K562 (cell line): Measurements from ENCODE around the gene PON3. TPM values are rescaled to one million over a fixed set of nuclear protein-coding genes. Genes with fewer than 3 reads are reported as not detected.

Experiments used
- ATAC-seq: fragments of 200-7000 bp; cut with Tn5 transposase; 3 replicates; pipeline ENCODE4 v1.9.1; 2020; ENCODE audit warnings: moderate library complexity
- BruUV-seq: library from RNA; stranded (reverse); fragments of 400-500 nt; replicated peaks from 2 replicates; lab custom pipeline; 2021; lab: Mats Ljungman, UMichigan
- CTCF ChIA-PET: fragments of 300-600 bp; formaldehyde crosslinking; extraction: SDS; loops from one replicate; lab custom pipeline; 2021; ENCODE audit warnings: low intra/inter-chr PET ratio; lab: Yijun Ruan, JAX
- POLR2A ChIA-PET: fragments of 300-600, 350-650 bp; sonication (Branson Sonifier 250); formaldehyde crosslinking; extraction: SDS; loops from one replicate; lab custom pipeline; 2021; ENCODE audit warnings: antibody characterized with exemption, inconsistent platforms; lab: Yijun Ruan, JAX
- DNase-seq, 4 experiments: peaks; one replicate each; pipeline versions ENCODE4 v3.0.0 to v3.0.0-alpha.2; 2011 to 2018; ENCODE audit warnings: low spot score in 3 of 4, mixed read lengths in 3 of 4; ENCODE audit errors: extremely low read depth in 1 of 4
- FAIRE-seq: peaks from 2 replicates; lab custom pipeline; 2011; peaks lifted over from hg19 to GRCh38; lab: Jason Lieb, UNC
- H2AFZ ChIP-seq: 2 replicates; pipeline ENCODE4 v1.6.0; 2011; ENCODE audit warnings: low read depth, low read length, control low read depth, inconsistent platforms
- H3K27ac ChIP-seq: fragments of 200-600 bp; 3 replicates; pipeline ENCODE4 v1.8.0; 2011; ENCODE audit warnings: low read depth, mild to moderate bottlenecking, control low read depth, inconsistent platforms, low read length, moderate library complexity, mixed read lengths; ENCODE audit errors: extremely low read depth
- H3K27me3 ChIP-seq, 2 experiments: fragments of 300-600 bp in 1 of 2; 2 replicates in 1 of 2; 3 replicates in 1 of 2; pipeline versions ENCODE4 v1.6.0 to v1.8.0; 2011; ENCODE audit warnings: inconsistent platforms in 2 of 2, low read length in 2 of 2, mild to moderate bottlenecking in 1 of 2, mixed read lengths in 1 of 2, moderate library complexity in 1 of 2; ENCODE audit not compliant: control insufficient read depth in 2 of 2, insufficient read depth in 2 of 2
- H3K36me3 ChIP-seq: fragments of 300-600 bp; 3 replicates; pipeline ENCODE4 v1.8.0; 2011; ENCODE audit warnings: mild to moderate bottlenecking, low read length, inconsistent platforms; ENCODE audit not compliant: control insufficient read depth, insufficient read depth
- H3K4me1 ChIP-seq, 2 experiments: fragments of 200-600 bp in 1 of 2; replicated peaks in 1 of 2; 2 replicates in 1 of 2; 3 replicates in 1 of 2; pipeline versions ENCODE4 v1.5.1 to v1.8.0; 2011; ENCODE audit warnings: inconsistent platforms in 2 of 2, low read length in 2 of 2, mild to moderate bottlenecking in 1 of 2, mixed read lengths in 1 of 2, moderate library complexity in 1 of 2; ENCODE audit not compliant: control insufficient read depth in 2 of 2, insufficient read depth in 2 of 2
- H3K4me2 ChIP-seq: 2 replicates; pipeline ENCODE4 v1.6.1; 2011; ENCODE audit warnings: low read length, control low read depth, inconsistent platforms, mixed read lengths; ENCODE audit not compliant: insufficient read depth
- H3K4me3 ChIP-seq: fragments of 200-600 bp; sonication (generic), shearing (Covaris generic); 2 replicates; pipeline ENCODE4 v1.5.1; 2016; ENCODE audit warnings: control low read depth, inconsistent platforms
- H3K79me2 ChIP-seq: fragments of 200-600 bp; 3 replicates; pipeline ENCODE4 v1.8.0; 2011; ENCODE audit warnings: low read length, inconsistent platforms; ENCODE audit not compliant: control insufficient read depth, insufficient read depth
- H3K9ac ChIP-seq, 2 experiments: 2 replicates each; pipeline versions ENCODE4 v1.6.0 to v1.6.1; 2011; ENCODE audit warnings: low read depth in 2 of 2, low read length in 2 of 2, control low read depth in 1 of 2, inconsistent platforms in 1 of 2, mild to moderate bottlenecking in 1 of 2, mixed read lengths in 1 of 2; ENCODE audit not compliant: insufficient read depth in 1 of 2
- H3K9me1 ChIP-seq: one replicate; pipeline ENCODE4 v1.6.0; 2011; ENCODE audit warnings: inconsistent platforms, mild to moderate bottlenecking, low read length, moderate library complexity; ENCODE audit not compliant: control insufficient read depth, insufficient read depth
- H3K9me3 ChIP-seq: replicated peaks from 2 replicates; pipeline ENCODE4 v1.5.1; 2011; ENCODE audit warnings: low read depth, low read length, inconsistent platforms; ENCODE audit not compliant: control insufficient read depth, insufficient read depth
- H4K20me1 ChIP-seq: replicated peaks from 2 replicates; pipeline ENCODE4 v1.6.1; 2011; ENCODE audit warnings: low read length, inconsistent platforms, mixed read lengths; ENCODE audit not compliant: control insufficient read depth, insufficient read depth
- BMI1 ChIP-seq: fragments of 150-350 bp; IDR thresholded peaks from 2 replicates; pipeline ENCODE4 v1.6.1; 2014; ENCODE audit warnings: low read length
- DEAF1 ChIP-seq: fragments of 450-650 bp; formaldehyde crosslinking; IDR thresholded peaks from 2 replicates; pipeline ENCODE4 v1.4.0; 2020; ENCODE audit warnings: mild to moderate bottlenecking, moderate library complexity
- ILF3 ChIP-seq: fragments of 450-650 bp; IDR thresholded peaks from 2 replicates; pipeline ENCODE4 v1.6.1; 2018; ENCODE audit warnings: antibody characterized with exemption, mild to moderate bottlenecking, moderate library complexity, borderline replicate concordance
- SMAD3 ChIP-seq: fragments of 450-650 bp; formaldehyde crosslinking; conservative IDR thresholded peaks from 2 replicates; pipeline ENCODE4 v1.4.0; 2020; ENCODE audit warnings: mild to moderate bottlenecking
- ZNF263 ChIP-seq: sonication (generic); formaldehyde crosslinking; IDR thresholded peaks from 2 replicates; pipeline ENCODE4 v1.8.0; 2022; ENCODE audit warnings: mild to moderate bottlenecking, missing genetic modification reagents, borderline replicate concordance
- ZNF436 ChIP-seq: fragments of 250-450, 450-650 bp; sonication (Bioruptor Pico); formaldehyde crosslinking; IDR thresholded peaks from 2 replicates; pipeline ENCODE4 v1.7.0; 2020; ENCODE audit warnings: mild to moderate bottlenecking
- WGBS: fragments of 100-300 bp; shearing (Covaris generic); methylation state at CpG from one replicate; pipeline ENCODE4 v1.1.6; 2016; ENCODE audit warnings: low coverage, mixed read lengths; ENCODE audit not compliant: insufficient coverage; ENCODE audit errors: missing lambda C conversion rate; 5-methylcytosine and 5-hydroxymethylcytosine counted together
- in situ Hi-C: fragments of 300-500 bp; cut with MboI; formaldehyde crosslinking; loops from 4 replicates; pipeline ENCODE4 v1.15.0; 2018; ENCODE audit warnings: inconsistent platforms, mixed read lengths
- intact Hi-C: fragments of 100-400 bp; cut with micrococcal nuclease; formaldehyde crosslinking; loops from 2 replicates; pipeline ENCODE4 v1.14.2; 2022
- polyA plus RNA-seq, 8 experiments: library from polyadenylated mRNA; depleted of rRNA in 4 of 8; stranded (reverse) in 5 of 8; unstranded in 3 of 8; fragments of >200 nt; fragmentation: Nextera tagmentation in 2 of 8; fragmentation: Illumina TruSeq in 1 of 8; extraction: Ambion mirVana in 2 of 8; extraction: Trizol in 1 of 8; gene quantifications; 2 replicates each; pipeline versions ENCODE4 v1.2.1 to v1.2.3, GENCODE V29; 2011 to 2014; ENCODE audit warnings: inconsistent platforms in 1 of 8, missing spikeins in 1 of 8
- total RNA-seq, 7 experiments: library from RNA; depleted of rRNA in 6 of 7; stranded (reverse); fragments of >200 nt in 6 of 7; fragmentation: Illumina TruSeq in 2 of 7; extraction: Trizol in 2 of 7; gene quantifications; 2 replicates each; pipeline versions ENCODE4 v1.2.1 to v1.2.3, GENCODE V29; 2011 to 2021; ENCODE audit warnings: low replicate concordance in 1 of 7

PON3 gene
- total and polyA plus RNA-seq, 9 of the 15 experiments (the other 6 are each of a cell fraction or from before 2014, with no cell fraction given): 0.15 to 0.38 (median 0.18) TPM; not detected in 6

- ChIA-PET POLR2A (no interaction called here), CTCF (no interaction called here)
- no TSS peak for BruUV-seq
- no peaks in the 10 kb centered on the region for H3K9me3 ChIP-seq
- FAIRE-seq (no peak), ATAC-seq (no peak), DNase-seq (no peak)
- intact Hi-C loops (no loop called here), in situ Hi-C loops (no loop called here)
- H3K4me2 ChIP-seq: no peak overlapping the region
- TF ChIP-seq SMAD3 (CRISPR knock-in tag) (no peak), DEAF1 (CRISPR knock-in tag) (no peak)
- 1% methylated on average over 8 of the region's 9 CpGs for WGBS
- H3K9ac ChIP-seq: no peak overlapping the region
- no peak overlapping the region for H3K4me3 ChIP-seq
- no peaks in the 10 kb centered on the region; a peak in 1 of 5 replicates for H3K4me1 ChIP-seq
- H2AFZ ChIP-seq: no peak overlapping the region
- no peak overlapping the region for H3K27ac ChIP-seq
- H3K9me1 ChIP-seq: no peaks in the 10 kb centered on the region
- H3K27me3 ChIP-seq: peaks cover 0 to 7% of the 10 kb centered on the region in 2 experiments; a peak in 1 of 5 replicates
- no peaks in the 10 kb centered on the region for H3K36me3 ChIP-seq
- no peaks in the 10 kb centered on the region for H4K20me1 ChIP-seq
- no peaks in the 10 kb centered on the region for H3K79me2 ChIP-seq
Measured at GRCh38 chr7:95323410-95324129, 72.6 kb downstream of the PON3 start.

GRCh38 chr7:95322854-95323253 is 73.3 kb downstream of the PON3 start:
- no TSS peak for BruUV-seq
- Histone ChIP-seq H3K9me3 (no peaks in the 10 kb centered on the region), H3K4me3 (no peak overlapping the region), H3K9ac (no peak overlapping the region), H2AFZ (no peak overlapping the region), H3K36me3 (no peaks in the 10 kb centered on the region), H3K4me1 (no peaks in the 10 kb centered on the region; a peak in 1 of 5 replicates), H3K4me2 (no peak overlapping the region), H3K27me3 (peaks cover 0 to 7% of the 10 kb centered on the region in 2 experiments; a peak in 1 of 5 replicates), H4K20me1 (no peaks in the 10 kb centered on the region), H3K27ac (no peak overlapping the region), H3K9me1 (no peaks in the 10 kb centered on the region), H3K79me2 (no peaks in the 10 kb centered on the region)
- no peak for ATAC-seq
- POLR2A ChIA-PET: no interaction called here
- in situ Hi-C loops (no loop called here), intact Hi-C loops (no loop called here)
- FAIRE-seq: no peak
- no peak for DNase-seq
- TF ChIP-seq ZNF436: no peak
- TF ChIP-seq ILF3: no peak
- no peak for TF ChIP-seq BMI1
- no peak for TF ChIP-seq ZNF263 (CRISPR knock-in tag)
- 0% methylated on average over 2 of the region's 2 CpGs for WGBS
- CTCF ChIA-PET: no interaction called here
